Astrocyte of the cerebellum (primary cell): ENCODE measurements around the gene MTUS2.

Experiments
- DNase-seq: peaks from one replicate; pipeline ENCODE4 v3.0.0-alpha.2; 2011; ENCODE audit warnings: low read depth
- H3K4me3 ChIP-seq: 2 replicates; pipeline ENCODE4 v1.5.1; 2011; ENCODE audit warnings: mild to moderate bottlenecking, low read depth, low read length, moderate library complexity
- in situ Hi-C: cut with HindIII; loops from 2 replicates; pipeline ENCODE4 v1.10.0; 2017; ENCODE audit warnings: low sequenced_read_pairs
- TF ChIP-seq, protein P1 (sequence below): IDR thresholded peaks from 2 replicates; pipeline ENCODE4 v1.5.1; 2012; ENCODE audit warnings: low read length, low read depth, moderate library complexity, mild to moderate bottlenecking; ENCODE audit errors: missing control alignments

The MTUS2 gene

GRCh38 chr13:29481603-29482002 lies 661.5 kb downstream of the MTUS2 start:
- TF ChIP-seq, protein P1, sequence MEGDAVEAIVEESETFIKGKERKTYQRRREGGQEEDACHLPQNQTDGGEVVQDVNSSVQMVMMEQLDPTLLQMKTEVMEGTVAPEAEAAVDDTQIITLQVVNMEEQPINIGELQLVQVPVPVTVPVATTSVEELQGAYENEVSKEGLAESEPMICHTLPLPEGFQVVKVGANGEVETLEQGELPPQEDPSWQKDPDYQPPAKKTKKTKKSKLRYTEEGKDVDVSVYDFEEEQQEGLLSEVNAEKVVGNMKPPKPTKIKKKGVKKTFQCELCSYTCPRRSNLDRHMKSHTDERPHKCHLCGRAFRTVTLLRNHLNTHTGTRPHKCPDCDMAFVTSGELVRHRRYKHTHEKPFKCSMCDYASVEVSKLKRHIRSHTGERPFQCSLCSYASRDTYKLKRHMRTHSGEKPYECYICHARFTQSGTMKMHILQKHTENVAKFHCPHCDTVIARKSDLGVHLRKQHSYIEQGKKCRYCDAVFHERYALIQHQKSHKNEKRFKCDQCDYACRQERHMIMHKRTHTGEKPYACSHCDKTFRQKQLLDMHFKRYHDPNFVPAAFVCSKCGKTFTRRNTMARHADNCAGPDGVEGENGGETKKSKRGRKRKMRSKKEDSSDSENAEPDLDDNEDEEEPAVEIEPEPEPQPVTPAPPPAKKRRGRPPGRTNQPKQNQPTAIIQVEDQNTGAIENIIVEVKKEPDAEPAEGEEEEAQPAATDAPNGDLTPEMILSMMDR: no peak
- in situ Hi-C loops: no loop called here
- DNase-seq: no peak
- H3K4me3 ChIP-seq: no peak overlapping the region

DNA sequence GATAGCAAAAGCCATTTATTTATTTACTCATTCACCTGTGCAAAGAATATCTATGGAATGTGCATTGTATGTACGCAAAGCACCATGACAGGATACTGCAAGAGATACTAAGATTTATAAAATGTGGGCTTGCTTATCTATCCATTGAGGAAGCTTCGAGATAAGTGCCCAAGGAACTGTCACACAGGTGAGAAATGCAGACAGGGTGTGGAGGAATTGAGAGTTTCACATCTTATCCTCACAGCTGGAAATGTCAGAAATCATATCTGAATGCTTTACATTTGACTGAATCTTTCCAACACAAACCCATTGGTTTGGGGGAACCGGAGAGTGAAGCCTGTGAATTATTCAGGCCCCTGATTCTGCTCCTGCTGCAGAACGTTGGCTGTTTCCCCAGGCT lies 662.4 kb downstream of the MTUS2 start:
- in situ Hi-C loops: no loop called here
- TF ChIP-seq, protein P1: no peak
- no peak for DNase-seq
- no peak overlapping the region for H3K4me3 ChIP-seq

- in situ Hi-C loops: no loop called here
- TF ChIP-seq, protein P1: no peak
- H3K4me3 ChIP-seq: no peak overlapping the region
- DNase-seq: no peak
Observed at GRCh38 chr13:29483211-29483610, 663.1 kb downstream of the MTUS2 start.

DNA sequence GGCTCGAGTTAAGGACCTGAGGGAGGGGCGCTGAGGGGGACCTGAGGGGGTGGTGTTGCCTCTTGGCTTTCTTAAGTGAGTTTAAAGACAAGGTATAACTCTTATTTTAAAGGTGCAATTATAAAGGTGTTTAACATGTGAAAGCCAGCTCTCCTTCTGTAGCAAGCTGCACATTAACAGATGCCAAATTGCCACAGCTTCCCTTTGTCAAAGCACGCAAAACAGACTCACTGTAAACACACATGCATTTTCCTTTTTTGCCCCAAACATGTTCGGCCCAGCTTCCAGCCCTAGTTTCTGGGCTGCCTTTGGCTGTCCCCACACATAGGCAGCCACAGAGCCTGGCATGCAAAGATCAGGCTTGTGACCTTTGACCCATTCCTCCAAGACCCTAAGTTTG lies 663.5 kb downstream of the MTUS2 start:
- in situ Hi-C loops: no loop called here
- DNase-seq: no peak
- TF ChIP-seq, protein P1: no peak

GRCh38 chr13:29484236-29484635 lies 664.1 kb downstream of the MTUS2 start:
- TF ChIP-seq, protein P1: no peak
- DNase-seq: no peak
- in situ Hi-C loops: no loop called here
- H3K4me3 ChIP-seq: no peak overlapping the region

More for the DNA sequence above, 663.5 kb downstream of the MTUS2 start:
- no peak overlapping the region for H3K4me3 ChIP-seq

GRCh38 chr13:29484796-29485195 lies 664.7 kb downstream of the MTUS2 start:
- no peak for DNase-seq
- in situ Hi-C loops: no loop called here
- H3K4me3 ChIP-seq: no peak overlapping the region
- TF ChIP-seq, protein P1: no peak

DNA sequence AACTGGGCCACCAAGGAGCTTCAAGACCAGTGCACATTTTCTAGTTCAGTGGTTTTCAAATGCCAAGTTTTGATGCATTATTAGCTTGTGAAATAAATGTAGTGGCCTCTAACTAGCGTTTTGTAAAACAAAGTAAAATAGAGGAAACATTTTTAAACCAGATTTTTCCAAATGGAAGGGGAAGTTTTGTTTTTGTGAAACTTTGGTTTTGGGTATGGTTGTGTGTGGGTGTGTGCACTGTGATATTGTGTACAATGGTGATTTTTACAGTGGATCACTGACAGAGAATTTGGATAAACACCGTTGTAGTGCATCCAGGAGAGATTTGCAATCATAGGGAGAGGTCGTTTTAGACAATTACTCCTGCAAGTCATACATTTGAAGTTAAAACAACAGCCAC lies 666.4 kb downstream of the MTUS2 start:
- in situ Hi-C loops: no loop called here
- TF ChIP-seq, protein P1: no peak
- no peak overlapping the region for H3K4me3 ChIP-seq
- DNase-seq: no peak
